ENCODE measurements around the gene NABP1. TPM values are rescaled to one million over a fixed set of nuclear protein-coding genes. Genes with fewer than 3 reads are reported as not detected.

The NABP1 gene
- polyA plus RNA-seq, 2 of the 4 experiments (the other 2 are of a cell fraction) = 21.9 to 22.4 TPM

DNA sequence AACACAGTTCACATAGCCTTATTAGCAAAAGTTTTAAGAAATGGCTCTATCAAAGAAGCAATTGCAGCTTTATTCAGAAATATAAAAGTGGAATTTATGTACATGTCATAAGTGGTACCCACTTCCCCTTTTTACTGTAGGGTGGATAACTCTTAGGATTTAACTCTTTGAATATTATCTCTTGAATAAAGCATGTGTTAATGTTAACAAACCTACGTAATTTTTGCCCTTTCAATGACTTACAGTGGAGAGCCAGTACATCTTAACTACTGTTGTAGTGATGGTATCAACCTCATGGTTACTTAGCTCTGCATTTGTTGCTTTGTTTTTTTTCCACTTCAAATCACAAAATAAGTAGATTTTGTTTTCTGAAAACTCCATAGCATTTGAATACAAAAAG is 8.8 kb downstream of the NABP1 start:
- TF ChIP-seq CBX2 (IDR thresholded peaks at IDR 0.05; ENCODE audit: borderline replicate concordance, low read depth) (no peak), FOXS1 (CRISPR knock-in tag; IDR thresholded peaks at IDR 0.05) (no peak), MAFK (IDR thresholded peaks at IDR 0.05; ENCODE audit: partially characterized antibody) (no peak), CHD2 (IDR thresholded peaks at IDR 0.05; ENCODE audit: low read length, partially characterized antibody) (no peak), TFCP2L1 (CRISPR knock-in tag; IDR thresholded peaks at IDR 0.05) (no peak), RNF2 (IDR thresholded peaks at IDR 0.05; ENCODE audit: borderline replicate concordance, low read depth) (no peak), EHF (CRISPR knock-in tag; IDR thresholded peaks at IDR 0.05) (no peak), ESRRA (IDR thresholded peaks at IDR 0.05; ENCODE audit: borderline replicate concordance, low read length) (no peak), HDAC2 (IDR thresholded peaks at IDR 0.05) (no peak), RFX5 (IDR thresholded peaks at IDR 0.05) (no peak), CHD4 (IDR thresholded peaks at IDR 0.05; ENCODE audit: borderline replicate concordance) (no peak), KDM1A (IDR thresholded peaks at IDR 0.05; ENCODE audit: low read depth) (no peak), CEBPB (IDR thresholded peaks at IDR 0.05) (no peak), HEYL (CRISPR knock-in tag; IDR thresholded peaks at IDR 0.05) (no peak), NFE2L2 (conservative IDR thresholded peaks at IDR 0.05; ENCODE audit: low read length) (no peak)
- TF ChIP-seq, protein P1, sequence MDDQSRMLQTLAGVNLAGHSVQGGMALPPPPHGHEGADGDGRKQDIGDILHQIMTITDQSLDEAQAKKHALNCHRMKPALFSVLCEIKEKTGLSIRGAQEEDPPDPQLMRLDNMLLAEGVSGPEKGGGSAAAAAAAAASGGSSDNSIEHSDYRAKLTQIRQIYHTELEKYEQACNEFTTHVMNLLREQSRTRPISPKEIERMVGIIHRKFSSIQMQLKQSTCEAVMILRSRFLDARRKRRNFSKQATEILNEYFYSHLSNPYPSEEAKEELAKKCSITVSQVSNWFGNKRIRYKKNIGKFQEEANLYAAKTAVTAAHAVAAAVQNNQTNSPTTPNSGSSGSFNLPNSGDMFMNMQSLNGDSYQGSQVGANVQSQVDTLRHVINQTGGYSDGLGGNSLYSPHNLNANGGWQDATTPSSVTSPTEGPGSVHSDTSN (IDR thresholded peaks at IDR 0.05) = no peak
- TF ChIP-seq, protein P2, sequence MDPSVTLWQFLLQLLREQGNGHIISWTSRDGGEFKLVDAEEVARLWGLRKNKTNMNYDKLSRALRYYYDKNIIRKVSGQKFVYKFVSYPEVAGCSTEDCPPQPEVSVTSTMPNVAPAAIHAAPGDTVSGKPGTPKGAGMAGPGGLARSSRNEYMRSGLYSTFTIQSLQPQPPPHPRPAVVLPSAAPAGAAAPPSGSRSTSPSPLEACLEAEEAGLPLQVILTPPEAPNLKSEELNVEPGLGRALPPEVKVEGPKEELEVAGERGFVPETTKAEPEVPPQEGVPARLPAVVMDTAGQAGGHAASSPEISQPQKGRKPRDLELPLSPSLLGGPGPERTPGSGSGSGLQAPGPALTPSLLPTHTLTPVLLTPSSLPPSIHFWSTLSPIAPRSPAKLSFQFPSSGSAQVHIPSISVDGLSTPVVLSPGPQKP (IDR thresholded peaks at IDR 0.05; ENCODE audit: low read depth, low read length) = no peak
- FAIRE-seq (no peak), DNase-seq (ENCODE audit: low read depth in 1 of 2, low spot score in 1 of 2) (no peak), ATAC-seq (no peak)
- ChIA-PET CTCF (interaction anchor here (1.0 to 3.0 kb wide), 4 partner anchors 100 to 120 kb away, joined by 3 to 13 read pairs (median 6); no protein-coding TSS in a partner anchor), POLR2A (interaction anchor here (1.0 kb wide), 1 partner anchor 9 kb away, joined by 3 read pairs; no protein-coding TSS in a partner anchor)
- 95% methylated on average over 1 of the region's 1 CpG for WGBS (ENCODE audit: missing lambda C conversion rate)
- Histone ChIP-seq H3K4me2 (no peak overlapping the region), H3K9me3 (no peaks in the 10 kb centered on the region), H3K4me1 (peaks cover 60% of the 10 kb centered on the region), H3K4me3 (no peak overlapping the region), H3K27ac (no peak overlapping the region)

DNA sequence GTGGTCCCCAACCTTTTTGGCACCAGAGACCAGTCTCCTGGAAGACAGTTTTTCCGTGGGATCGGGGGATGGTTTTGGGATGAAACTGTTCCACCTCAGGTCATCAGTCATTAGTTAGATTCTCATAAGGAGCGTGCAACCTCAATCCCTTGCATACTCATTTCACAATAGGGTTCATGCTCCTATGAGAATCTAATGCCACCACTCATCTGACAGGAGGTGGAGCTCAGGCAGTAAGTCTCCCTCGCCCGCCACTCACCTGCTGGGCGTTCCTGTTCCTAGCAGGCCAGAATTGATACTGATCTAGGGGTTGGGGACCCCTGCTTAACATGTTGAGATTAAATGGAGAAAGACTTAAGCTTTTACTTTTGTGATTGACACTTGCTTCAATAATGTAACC is 9.9 kb downstream of the NABP1 start:
- no peak overlapping the region for H3K4me2 ChIP-seq
- peaks cover 52% of the 10 kb centered on the region for H3K4me1 ChIP-seq
- 86% methylated on average over 6 of the region's 6 CpGs for WGBS (ENCODE audit: missing lambda C conversion rate)
- ATAC-seq (no peak), FAIRE-seq (no peak), DNase-seq (ENCODE audit: low read depth in 1 of 2, low spot score in 1 of 2) (no peak)
- H3K9me3 ChIP-seq = no peaks in the 10 kb centered on the region
- ChIA-PET CTCF (interaction anchor here (1.1 to 1.2 kb wide), 2 partner anchors 11 to 121 kb away, joined by 3 to 6 read pairs; no protein-coding TSS in a partner anchor), POLR2A (interaction anchor here (2.8 kb wide), 1 partner anchor 10 kb away, joined by 18 read pairs; the partner anchor contains the start of gene NABP1)
- no peak for TF ChIP-seq MAZ (IDR thresholded peaks at IDR 0.05; ENCODE audit: borderline replicate concordance, low read depth, low read length)
- TF ChIP-seq CEBPB (IDR thresholded peaks at IDR 0.05) = no peak
- H3K27ac ChIP-seq = peak overlapping the region in 1 of 2 experiments; percentile 29; a peak in 1 of 6 replicates
- H3K4me3 ChIP-seq = no peak overlapping the region

DNA sequence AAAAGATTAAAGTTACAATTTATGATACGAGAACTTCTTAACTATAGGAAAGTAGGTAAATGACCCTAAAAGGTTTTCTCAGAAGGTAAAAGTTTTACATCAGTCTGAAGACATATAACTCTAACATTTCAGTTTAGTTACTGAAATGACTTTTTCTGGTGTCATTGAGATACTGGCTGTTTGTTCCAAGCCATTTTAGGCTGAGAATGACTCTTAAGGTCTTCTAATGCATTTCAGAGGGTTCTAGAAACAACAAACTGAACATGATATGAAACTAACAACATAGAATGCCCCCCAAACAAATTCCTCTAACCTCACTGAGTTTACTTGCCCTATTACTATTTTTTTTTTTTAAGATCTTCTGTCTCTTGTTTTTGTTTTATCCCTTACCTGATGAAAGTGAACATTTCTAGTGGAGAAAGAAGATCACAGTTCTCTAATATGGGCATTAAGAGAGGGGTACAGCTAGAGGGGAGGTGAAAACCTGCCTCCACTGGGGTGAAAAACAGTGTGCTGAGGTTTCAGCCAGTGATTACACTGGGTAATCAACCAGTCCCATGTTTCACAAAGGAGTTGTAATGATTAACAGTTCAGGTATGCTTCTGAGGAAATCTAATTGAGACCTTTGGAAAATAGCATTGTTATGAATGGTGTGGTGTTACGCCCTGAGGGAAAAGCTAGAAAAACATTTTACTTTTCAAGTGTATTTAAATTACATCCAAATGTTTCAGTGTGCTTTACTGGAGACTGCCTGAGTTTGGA is 11.2 kb downstream of the NABP1 start:
- H3K4me2 ChIP-seq = peak overlapping the region; percentile 55
- H3K9me3 ChIP-seq = no peaks in the 10 kb centered on the region
- peaks cover 51% of the 10 kb centered on the region for H3K4me1 ChIP-seq
- CTCF ChIA-PET = interaction anchor here (0.9 to 1.5 kb wide), 5 partner anchors 13 to 122 kb away, joined by 3 to 5 read pairs (median 3); no protein-coding TSS in a partner anchor
- FAIRE-seq (no peak), ATAC-seq (peak; percentile 45 to 55; a peak in 5 of 6 replicates), DNase-seq (ENCODE audit: low read depth in 1 of 2, low spot score in 1 of 2) (peak; percentile 29 to 48)
- POLR2A ChIA-PET = interaction anchor here (2.8 kb wide), 1 partner anchor 11 kb away, joined by 18 read pairs; the partner anchor contains the start of gene NABP1
- 20% methylated on average over 2 of the region's 2 CpGs for WGBS (ENCODE audit: missing lambda C conversion rate)
- peak overlapping the region; percentile 42 to 73 for H3K27ac ChIP-seq
- H3K4me3 ChIP-seq = no peak overlapping the region
- TF ChIP-seq POLR2AphosphoS2 (conservative IDR thresholded peaks at IDR 0.05; ENCODE audit: low read length) (0 out of 2 replicates have a peak, but pooled peaks have one; percentile 40), JUNB (IDR thresholded peaks at IDR 0.05) (peak; percentile 47), JUN (IDR thresholded peaks at IDR 0.05) (peak in 1 of 2 experiments; percentile 36; a peak in 1 of 5 replicates), FOSL2 (IDR thresholded peaks at IDR 0.05) (0 out of 2 replicates have a peak, but pooled peaks have one; percentile 12), FOSL2 (CRISPR knock-in tag; IDR thresholded peaks at IDR 0.05) (peak; percentile 71), RFX5 (IDR thresholded peaks at IDR 0.05) (no peak), TFCP2L1 (CRISPR knock-in tag; IDR thresholded peaks at IDR 0.05) (no peak)
- TF ChIP-seq, protein P3, sequence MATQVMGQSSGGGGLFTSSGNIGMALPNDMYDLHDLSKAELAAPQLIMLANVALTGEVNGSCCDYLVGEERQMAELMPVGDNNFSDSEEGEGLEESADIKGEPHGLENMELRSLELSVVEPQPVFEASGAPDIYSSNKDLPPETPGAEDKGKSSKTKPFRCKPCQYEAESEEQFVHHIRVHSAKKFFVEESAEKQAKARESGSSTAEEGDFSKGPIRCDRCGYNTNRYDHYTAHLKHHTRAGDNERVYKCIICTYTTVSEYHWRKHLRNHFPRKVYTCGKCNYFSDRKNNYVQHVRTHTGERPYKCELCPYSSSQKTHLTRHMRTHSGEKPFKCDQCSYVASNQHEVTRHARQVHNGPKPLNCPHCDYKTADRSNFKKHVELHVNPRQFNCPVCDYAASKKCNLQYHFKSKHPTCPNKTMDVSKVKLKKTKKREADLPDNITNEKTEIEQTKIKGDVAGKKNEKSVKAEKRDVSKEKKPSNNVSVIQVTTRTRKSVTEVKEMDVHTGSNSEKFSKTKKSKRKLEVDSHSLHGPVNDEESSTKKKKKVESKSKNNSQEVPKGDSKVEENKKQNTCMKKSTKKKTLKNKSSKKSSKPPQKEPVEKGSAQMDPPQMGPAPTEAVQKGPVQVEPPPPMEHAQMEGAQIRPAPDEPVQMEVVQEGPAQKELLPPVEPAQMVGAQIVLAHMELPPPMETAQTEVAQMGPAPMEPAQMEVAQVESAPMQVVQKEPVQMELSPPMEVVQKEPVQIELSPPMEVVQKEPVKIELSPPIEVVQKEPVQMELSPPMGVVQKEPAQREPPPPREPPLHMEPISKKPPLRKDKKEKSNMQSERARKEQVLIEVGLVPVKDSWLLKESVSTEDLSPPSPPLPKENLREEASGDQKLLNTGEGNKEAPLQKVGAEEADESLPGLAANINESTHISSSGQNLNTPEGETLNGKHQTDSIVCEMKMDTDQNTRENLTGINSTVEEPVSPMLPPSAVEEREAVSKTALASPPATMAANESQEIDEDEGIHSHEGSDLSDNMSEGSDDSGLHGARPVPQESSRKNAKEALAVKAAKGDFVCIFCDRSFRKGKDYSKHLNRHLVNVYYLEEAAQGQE (IDR thresholded peaks at IDR 0.05) = no peak
- TF ChIP-seq, protein P4, sequence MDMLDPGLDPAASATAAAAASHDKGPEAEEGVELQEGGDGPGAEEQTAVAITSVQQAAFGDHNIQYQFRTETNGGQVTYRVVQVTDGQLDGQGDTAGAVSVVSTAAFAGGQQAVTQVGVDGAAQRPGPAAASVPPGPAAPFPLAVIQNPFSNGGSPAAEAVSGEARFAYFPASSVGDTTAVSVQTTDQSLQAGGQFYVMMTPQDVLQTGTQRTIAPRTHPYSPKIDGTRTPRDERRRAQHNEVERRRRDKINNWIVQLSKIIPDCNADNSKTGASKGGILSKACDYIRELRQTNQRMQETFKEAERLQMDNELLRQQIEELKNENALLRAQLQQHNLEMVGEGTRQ (IDR thresholded peaks at IDR 0.05) = no peak
- TF ChIP-seq, protein P1 (IDR thresholded peaks at IDR 0.05) = no peak
